Head of caudate nucleus (tissue), 42 donors: Measurements from ENCODE around the gene YIPF3.
"Not testable (repeated sequence)": the region's sequence is repeated elsewhere in the genome, so short reads cannot be mapped to it uniquely, and the experiment has no call there.

Source experiments
- DNase-seq, 42 donors: peaks; one replicate each; pipeline versions ENCODE4 v3.0.0 to v3.0.0-alpha.2; 2020 to 2021; ENCODE audit warnings: mixed read lengths in 7 of 42
- intact Hi-C: fragments of 100-400 bp; cut with DNase I; formaldehyde crosslinking; loops from one replicate; pipeline ENCODE4 v1.15.0; 2022

YIPF3 gene

DNA sequence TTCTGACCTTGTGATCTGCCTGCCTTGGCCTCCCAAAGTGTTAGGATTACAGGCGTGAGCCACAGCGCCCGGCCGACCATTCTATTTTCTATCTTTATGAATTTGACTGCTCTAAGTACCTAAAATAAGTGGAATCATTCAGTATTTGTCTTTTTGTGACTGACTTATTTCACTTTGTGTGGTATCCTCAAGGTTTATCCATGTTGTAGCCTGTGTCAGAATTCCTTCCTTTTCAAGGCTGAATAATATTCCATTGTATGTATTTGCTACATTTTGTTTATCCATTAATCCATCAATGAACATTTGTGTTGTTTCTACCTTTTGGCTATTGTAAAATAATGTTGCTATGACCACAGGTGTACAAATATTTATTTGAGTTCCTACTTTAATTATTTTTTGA is 44.2 kb downstream of the YIPF3 start:
- no peak for DNase-seq
- intact Hi-C loops, result no loop called here

DNA sequence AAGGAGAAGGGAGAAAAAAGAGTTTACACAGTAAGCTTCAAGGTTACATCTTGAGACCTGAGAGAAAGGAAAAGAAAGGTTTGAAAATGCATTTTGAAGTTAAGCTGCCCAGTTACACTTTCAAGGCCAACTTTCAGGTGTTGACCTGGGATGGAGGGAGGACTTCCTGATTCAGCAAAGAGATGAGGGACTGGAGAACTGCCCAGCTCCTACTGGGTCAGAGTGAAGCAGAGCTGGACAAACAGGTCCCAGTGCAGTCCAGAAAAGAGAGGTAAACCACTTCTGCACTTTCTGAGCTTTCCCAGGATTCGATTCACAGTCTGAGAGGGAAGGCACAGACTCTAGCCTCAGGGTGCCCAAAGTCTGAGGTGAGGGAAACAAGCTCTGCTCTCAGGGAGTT is 45.3 kb downstream of the YIPF3 start:
- intact Hi-C loops, result no loop called here
- no peak for DNase-seq

DNA sequence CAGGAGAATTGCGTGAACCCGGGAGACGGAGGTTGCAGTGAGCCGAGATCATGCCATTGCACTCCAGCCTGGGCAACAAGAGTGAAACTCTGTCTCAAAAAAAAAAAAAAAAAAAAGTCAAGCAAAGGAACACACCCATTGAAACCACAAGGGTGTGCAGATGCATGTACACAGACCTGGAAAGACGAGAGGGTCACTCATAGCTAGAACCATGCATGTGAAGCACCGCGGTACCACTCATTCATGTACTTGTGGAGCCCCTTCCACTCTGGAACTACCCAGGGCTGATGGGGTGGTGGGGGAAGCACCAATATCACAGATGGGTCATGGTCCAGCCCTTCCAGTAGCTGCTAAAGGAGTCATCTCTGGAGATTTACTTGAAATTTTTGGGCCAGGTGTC is 46.8 kb downstream of the YIPF3 start:
- DNase-seq, result no peak
- intact Hi-C loops, result no loop called here

DNA sequence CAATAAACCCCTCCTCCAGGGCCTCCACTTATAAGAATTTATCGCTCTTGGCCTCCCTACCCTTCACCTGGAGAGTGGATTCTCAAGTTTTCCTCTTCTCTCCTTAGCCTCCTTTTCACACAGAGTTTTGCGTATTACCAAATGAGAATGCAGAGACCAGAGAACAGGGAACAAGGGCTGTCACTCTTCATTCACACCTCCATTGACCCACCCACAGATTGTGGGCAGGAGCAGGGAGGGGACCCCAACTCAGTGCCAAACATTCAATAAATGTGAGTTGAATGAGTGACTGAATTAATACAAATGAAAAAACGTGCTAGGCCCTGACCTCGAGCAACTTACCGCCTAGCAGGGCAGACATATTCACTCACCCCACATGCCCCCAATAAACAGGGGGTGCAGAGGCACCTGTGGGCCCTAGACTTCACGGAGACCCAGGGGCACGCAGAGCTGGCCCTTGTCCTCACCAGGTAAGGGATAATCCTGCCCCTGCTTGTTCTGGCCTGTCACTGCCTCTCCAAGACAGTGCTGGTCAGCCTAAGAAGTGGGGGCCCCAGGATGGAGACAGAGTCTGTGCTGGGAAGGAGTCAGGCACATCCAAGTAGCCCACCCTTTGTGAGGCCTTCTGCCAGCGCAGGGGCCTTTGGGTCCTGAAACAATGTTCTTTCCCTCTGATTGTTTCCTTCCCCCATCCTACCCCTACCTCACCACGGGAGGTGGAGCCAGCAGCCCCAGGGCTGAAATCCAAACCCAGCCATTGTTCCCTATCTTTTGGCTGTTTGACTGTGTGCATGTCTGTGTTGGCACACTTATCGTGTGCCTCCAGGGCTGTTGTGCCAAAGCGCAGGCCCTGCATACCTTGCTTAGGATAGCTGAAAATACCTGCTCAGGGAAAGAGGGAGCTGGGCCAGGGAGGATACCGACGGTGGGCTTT is 47.7 kb downstream of the YIPF3 start:
- intact Hi-C loops, result no loop called here
- no peak for DNase-seq

DNA sequence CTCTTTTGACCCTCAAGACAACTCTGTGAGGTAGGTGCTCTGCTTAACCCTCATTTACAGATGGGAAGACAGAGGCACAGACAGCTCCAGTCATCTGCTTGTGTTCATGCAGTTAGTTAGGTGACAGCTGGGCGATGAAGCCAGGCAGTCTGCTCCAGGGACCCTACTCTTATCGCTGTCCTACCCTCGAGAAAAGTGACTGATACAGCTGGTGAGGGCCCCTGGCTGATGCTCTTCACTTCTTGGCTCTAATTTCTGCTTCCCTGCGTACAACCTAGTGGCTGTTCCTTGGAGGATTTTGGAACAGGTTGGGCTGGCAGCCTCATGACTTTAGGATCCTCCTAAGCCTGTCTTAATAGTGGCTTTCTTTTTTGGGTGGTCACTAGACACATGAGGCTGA is 48.5 kb downstream of the YIPF3 start:
- no peak for DNase-seq
- intact Hi-C loops, result no loop called here

DNA sequence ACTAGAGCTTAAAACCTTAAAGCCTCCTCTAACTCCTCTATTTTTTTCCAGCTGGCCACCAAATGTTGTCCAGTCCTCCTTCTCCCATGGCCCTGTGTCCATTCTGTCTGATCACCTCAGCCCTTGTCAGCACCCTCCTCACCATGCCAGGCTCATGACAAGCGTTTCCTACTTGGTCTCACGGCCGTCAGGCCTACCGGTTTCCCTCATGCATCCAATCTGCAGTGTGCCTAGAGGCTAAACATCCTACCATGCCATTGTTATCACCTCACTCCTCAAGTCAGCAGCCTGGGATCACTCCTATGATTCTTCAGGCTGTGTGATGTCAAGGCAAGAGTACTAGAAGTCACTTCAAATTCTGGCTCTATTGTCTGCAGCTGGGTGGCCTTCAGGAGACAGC is 49.0 kb downstream of the YIPF3 start:
- DNase-seq, result no peak
- intact Hi-C loops, result no loop called here

DNA sequence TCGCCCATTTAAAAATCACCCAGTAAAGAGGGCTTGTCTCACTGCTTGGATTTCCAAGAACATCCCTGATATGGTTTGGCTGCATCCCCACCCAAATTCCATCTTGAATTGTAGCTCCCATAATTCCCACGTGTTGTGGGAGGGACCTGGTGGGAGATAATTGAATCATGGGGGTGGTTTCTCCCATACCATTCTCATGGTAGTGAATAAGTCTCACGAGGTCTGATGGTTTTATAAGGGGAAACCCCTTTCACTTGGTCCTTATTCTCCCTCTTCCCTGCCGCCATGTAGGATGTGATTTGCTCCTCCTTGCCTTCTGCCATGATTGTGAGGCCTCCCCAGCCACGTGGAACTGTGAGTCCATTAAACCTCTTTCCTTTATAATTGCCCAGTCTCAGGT is 49.5 kb downstream of the YIPF3 start:
- intact Hi-C loops, DNase-seq: not testable (repeated sequence)

DNA sequence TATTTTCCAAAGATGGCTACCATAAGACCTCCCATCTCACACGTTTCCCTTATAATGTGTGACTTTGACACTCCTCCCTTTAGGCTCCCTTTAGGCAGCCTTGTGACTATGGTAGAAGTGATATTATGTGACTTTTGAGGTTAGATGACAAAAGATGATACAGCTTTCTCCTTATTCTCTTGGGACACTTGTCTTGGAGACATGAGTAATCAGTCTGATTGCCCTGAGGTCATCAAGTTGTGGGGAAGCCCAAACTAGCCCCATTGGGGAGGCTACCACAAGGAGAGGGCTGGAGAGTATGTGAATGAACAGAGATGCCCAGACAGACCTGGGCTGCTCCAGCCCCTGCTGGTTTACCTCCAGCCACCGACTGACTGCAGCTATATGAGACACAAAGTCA is 50.8 kb downstream of the YIPF3 start:
- no peak for DNase-seq
- intact Hi-C loops, result no loop called here

DNA sequence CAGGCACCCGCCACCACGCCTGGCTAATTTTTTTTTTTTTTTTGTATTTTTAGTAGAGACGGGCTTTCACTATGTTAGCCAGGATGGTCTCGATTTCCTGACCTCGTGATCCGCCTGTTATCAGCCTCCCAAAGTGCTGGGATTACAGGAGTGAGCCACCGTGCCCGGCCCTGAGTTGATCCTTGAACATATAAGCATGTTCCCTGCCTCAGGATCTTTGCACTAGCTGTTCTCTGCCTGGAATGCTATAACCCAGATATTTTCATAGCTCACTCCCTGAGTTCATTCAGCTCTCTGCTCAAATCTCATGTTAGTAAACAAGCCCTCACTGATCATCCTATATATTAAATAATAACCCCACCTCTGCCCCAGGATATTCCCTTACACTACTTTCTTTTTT is 52.4 kb downstream of the YIPF3 start:
- intact Hi-C loops, result no loop called here
- no peak for DNase-seq

DNA sequence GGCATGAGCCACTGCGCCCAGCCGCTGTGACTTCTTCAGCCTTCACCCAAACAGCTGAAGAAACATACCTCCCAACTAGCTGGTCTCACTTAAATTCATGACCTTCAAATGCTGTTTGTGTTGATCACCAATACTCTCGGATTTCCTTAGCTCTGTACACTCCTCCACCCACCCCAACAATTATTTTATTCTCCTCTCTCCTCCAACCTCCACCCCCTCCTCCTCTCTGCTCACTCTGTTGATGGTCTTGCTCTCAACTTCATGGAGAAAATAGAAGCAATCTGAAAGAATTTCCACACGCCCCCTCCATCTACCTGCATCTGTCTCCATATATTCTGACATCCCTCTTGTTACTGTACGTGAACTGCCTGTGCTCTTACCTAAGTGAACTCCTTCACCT is 54.8 kb downstream of the YIPF3 start:
- intact Hi-C loops, result no loop called here

More for the DNA sequence above, 54.8 kb downstream of the YIPF3 start:
- DNase-seq, result peak in 3 of 42 donors; percentile 22 to 61 (median 33)
